SK-N-SH treated with all-trans-retinoic acid at 6 μM for 48 hours (cell line): Measurements from ENCODE around the gene COX6B1.

ENCODE experiments used
- ATAC-seq: fragments of 200-7000 bp; cut with Tn5 transposase; 3 replicates; pipeline ENCODE4 v1.9.1; 2020; ENCODE audit warnings: mild to moderate bottlenecking, moderate library complexity
- ARNTL ChIP-seq: fragments of 450-650 bp; formaldehyde crosslinking; IDR thresholded peaks from 2 replicates; pipeline ENCODE4 v1.5.0; 2020; ENCODE audit warnings: low read depth, mild to moderate bottlenecking, moderate library complexity, borderline replicate concordance
- BACH2 ChIP-seq: fragments of 250-450 bp; sonication (Bioruptor Pico); IDR thresholded peaks from 2 replicates; pipeline ENCODE4 v1.9.0; 2021; ENCODE audit warnings: mild to moderate bottlenecking, borderline replicate concordance
- CREB5 ChIP-seq: fragments of 250-450 bp; sonication (Bioruptor Pico); IDR thresholded peaks from 2 replicates; pipeline ENCODE4 v1.5.1; 2020; ENCODE audit warnings: low read depth, mild to moderate bottlenecking, moderate library complexity
- CSDC2 ChIP-seq: fragments of 250-450 bp; sonication (Bioruptor Pico); IDR thresholded peaks from 2 replicates; pipeline ENCODE4 v1.5.0; 2020; ENCODE audit warnings: mild to moderate bottlenecking, moderate library complexity
- ESRRG ChIP-seq: fragments of 250-450 bp; sonication (Bioruptor Pico); IDR thresholded peaks from 2 replicates; pipeline ENCODE4 v1.6.1; 2021; ENCODE audit warnings: mild to moderate bottlenecking
- GLIS3 ChIP-seq: fragments of 250-450 bp; sonication (Bioruptor Pico); IDR thresholded peaks from 2 replicates; pipeline ENCODE4 v1.5.0; 2020; ENCODE audit warnings: mild to moderate bottlenecking, moderate library complexity
- ISL1 ChIP-seq: fragments of 250-450 bp; sonication (Bioruptor Pico); IDR thresholded peaks from 2 replicates; pipeline ENCODE4 v2.1.2; 2022; ENCODE audit warnings: mild to moderate bottlenecking, moderate library complexity
- OSR1 ChIP-seq: fragments of 250-450 bp; sonication (Bioruptor Pico); IDR thresholded peaks from 2 replicates; pipeline ENCODE4 v1.8.0; 2022; ENCODE audit warnings: moderate library complexity, mild to moderate bottlenecking, inconsistent platforms
- PATZ1 ChIP-seq: fragments of 250-450 bp; sonication (Bioruptor Pico); IDR thresholded peaks from 2 replicates; pipeline ENCODE4 v1.8.0; 2020; ENCODE audit warnings: mild to moderate bottlenecking, moderate library complexity, borderline replicate concordance
- POU6F1 ChIP-seq: fragments of 250-450 bp; sonication (Bioruptor Pico); IDR thresholded peaks from 2 replicates; pipeline ENCODE4 v1.8.0; 2021; ENCODE audit warnings: low read depth, mild to moderate bottlenecking, moderate library complexity, borderline replicate concordance
- PPARA ChIP-seq: fragments of 250-450 bp; sonication (Bioruptor Pico); IDR thresholded peaks from 2 replicates; pipeline ENCODE4 v1.5.0; 2020; ENCODE audit warnings: mild to moderate bottlenecking, borderline replicate concordance
- RARB ChIP-seq: fragments of 250-450 bp; sonication (Bioruptor Pico); IDR thresholded peaks from 2 replicates; pipeline ENCODE4 v1.8.0; 2021; ENCODE audit warnings: mild to moderate bottlenecking, moderate library complexity
- SNAI2 ChIP-seq: fragments of 250-450 bp; sonication (Bioruptor Pico); IDR thresholded peaks from 2 replicates; pipeline ENCODE4 v1.5.0; 2020; ENCODE audit warnings: mild to moderate bottlenecking, moderate library complexity
- TCF4 ChIP-seq: fragments of 250-450 bp; sonication (Bioruptor Pico); IDR thresholded peaks from 2 replicates; pipeline ENCODE4 v1.8.0; 2021; ENCODE audit warnings: mild to moderate bottlenecking, moderate library complexity, borderline replicate concordance
- TOX ChIP-seq: fragments of 250-450 bp; sonication (Bioruptor Pico); IDR thresholded peaks from 2 replicates; pipeline ENCODE4 v1.8.0; 2021; ENCODE audit warnings: mild to moderate bottlenecking, moderate library complexity, borderline replicate concordance
- TSHZ2 ChIP-seq: fragments of 250-450 bp; sonication (Bioruptor Pico); IDR thresholded peaks from 2 replicates; pipeline ENCODE4 v1.5.0; 2020; ENCODE audit warnings: mild to moderate bottlenecking, moderate library complexity
- ZC3H10 ChIP-seq: fragments of 250-450 bp; sonication (Bioruptor Pico); IDR thresholded peaks from 2 replicates; pipeline ENCODE4 v1.5.1; 2021; ENCODE audit warnings: mild to moderate bottlenecking, moderate library complexity
- ZFP3 ChIP-seq: fragments of 250-450 bp; sonication (Bioruptor Pico); IDR thresholded peaks from 2 replicates; pipeline ENCODE4 v1.5.0; 2020; ENCODE audit warnings: mild to moderate bottlenecking, moderate library complexity
- ZFP30 ChIP-seq: fragments of 450-650 bp; formaldehyde crosslinking; IDR thresholded peaks from 2 replicates; pipeline ENCODE4 v1.5.0; 2022; ENCODE audit warnings: mild to moderate bottlenecking, moderate library complexity
- ZNF565 ChIP-seq: fragments of 450-650 bp; formaldehyde crosslinking; conservative IDR thresholded peaks from 2 replicates; pipeline ENCODE4 v1.5.0; 2020; ENCODE audit warnings: low read depth, mild to moderate bottlenecking, moderate library complexity
- ZNF70 ChIP-seq: fragments of 450-650 bp; formaldehyde crosslinking; IDR thresholded peaks from 2 replicates; pipeline ENCODE4 v1.5.0; 2020; ENCODE audit warnings: mild to moderate bottlenecking, moderate library complexity
- ZNF8 ChIP-seq: fragments of 450-650 bp; formaldehyde crosslinking; IDR thresholded peaks from 2 replicates; pipeline ENCODE4 v1.5.0; 2020; ENCODE audit warnings: mild to moderate bottlenecking, moderate library complexity
- TF ChIP-seq, protein P1 (sequence below): fragments of 250-450 bp; sonication (Bioruptor Pico); IDR thresholded peaks from 2 replicates; pipeline ENCODE4 v1.5.1; 2021; ENCODE audit warnings: mild to moderate bottlenecking, moderate library complexity

COX6B1 gene

DNA sequence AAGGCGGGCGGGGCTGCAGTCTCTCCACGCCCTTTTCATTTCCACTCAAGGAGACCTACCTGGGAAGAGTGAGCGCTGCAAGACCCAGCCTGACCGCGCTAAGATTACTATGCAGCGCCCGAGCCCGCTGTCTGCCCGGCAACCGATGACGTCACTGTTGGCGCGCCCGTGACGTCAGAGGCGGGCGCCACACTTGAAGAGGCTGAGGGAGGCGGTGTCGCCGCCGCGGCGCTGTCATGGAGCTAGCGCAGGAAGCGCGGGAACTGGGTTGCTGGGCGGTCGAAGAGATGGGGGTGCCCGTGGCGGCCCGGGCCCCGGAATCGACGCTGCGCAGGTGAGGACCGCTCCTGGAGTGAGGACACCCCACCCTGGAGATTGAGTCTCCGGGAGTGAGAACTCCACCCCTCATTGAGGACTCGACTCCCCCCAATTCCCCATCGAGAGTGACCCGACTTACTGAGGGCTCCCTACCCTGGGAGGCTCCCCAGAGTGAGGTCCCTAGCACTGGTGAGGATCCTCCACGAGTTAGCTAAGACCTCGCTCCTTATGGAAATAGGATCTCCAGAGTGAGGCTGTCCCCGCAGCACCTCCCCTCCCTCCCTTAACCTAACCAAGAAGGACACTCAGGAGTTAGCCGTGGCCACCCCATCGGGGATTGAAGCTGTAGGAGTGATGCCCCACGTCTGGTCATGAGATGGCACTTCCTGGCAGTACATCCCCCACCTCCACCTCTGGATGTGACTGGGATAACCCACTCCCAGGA is 35.4 kb upstream of the COX6B1 start, which contains the start of gene HAUS5:
Gene HAUS5, plus strand, starts transcription at position 177 of the 763 bp plus-strand sequence. Its CDS starts 60 bp downstream, at position 237.
- TF ChIP-seq ZC3H10 (CRISPR knock-in tag): no peak
- no peak for TF ChIP-seq TCF4 (CRISPR knock-in tag)
- no peak for TF ChIP-seq ZNF8 (CRISPR knock-in tag)
- TF ChIP-seq GLIS3 (CRISPR knock-in tag): no peak
- no peak for TF ChIP-seq TOX (CRISPR knock-in tag)
- TF ChIP-seq CREB5 (CRISPR knock-in tag): peak; percentile 38; the same call in 1 of the 2 replicates
- TF ChIP-seq SNAI2: peak; percentile 83; the same call in 1 of the 2 replicates
- TF ChIP-seq PATZ1: no peak
- no peak for TF ChIP-seq ESRRG (CRISPR knock-in tag)
- no peak for TF ChIP-seq RARB (CRISPR knock-in tag)
- TF ChIP-seq ZFP30 (CRISPR knock-in tag): peak; percentile 65
- TF ChIP-seq ISL1 (CRISPR knock-in tag): no peak
- no peak for TF ChIP-seq ZNF70
- TF ChIP-seq, protein P1, sequence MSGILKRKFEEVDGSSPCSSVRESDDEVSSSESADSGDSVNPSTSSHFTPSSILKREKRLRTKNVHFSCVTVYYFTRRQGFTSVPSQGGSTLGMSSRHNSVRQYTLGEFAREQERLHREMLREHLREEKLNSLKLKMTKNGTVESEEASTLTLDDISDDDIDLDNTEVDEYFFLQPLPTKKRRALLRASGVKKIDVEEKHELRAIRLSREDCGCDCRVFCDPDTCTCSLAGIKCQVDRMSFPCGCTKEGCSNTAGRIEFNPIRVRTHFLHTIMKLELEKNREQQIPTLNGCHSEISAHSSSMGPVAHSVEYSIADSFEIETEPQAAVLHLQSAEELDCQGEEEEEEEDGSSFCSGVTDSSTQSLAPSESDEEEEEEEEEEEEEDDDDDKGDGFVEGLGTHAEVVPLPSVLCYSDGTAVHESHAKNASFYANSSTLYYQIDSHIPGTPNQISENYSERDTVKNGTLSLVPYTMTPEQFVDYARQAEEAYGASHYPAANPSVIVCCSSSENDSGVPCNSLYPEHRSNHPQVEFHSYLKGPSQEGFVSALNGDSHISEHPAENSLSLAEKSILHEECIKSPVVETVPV (CRISPR knock-in tag): no peak
- no peak for TF ChIP-seq OSR1 (CRISPR knock-in tag)
- TF ChIP-seq ZFP3 (CRISPR knock-in tag): peak; percentile 61; the same call in 1 of the 2 replicates
- no peak for TF ChIP-seq POU6F1 (CRISPR knock-in tag)
- TF ChIP-seq BACH2 (CRISPR knock-in tag): no peak
- TF ChIP-seq PPARA: peak; percentile 90
- 0 out of 2 replicates have a peak, but pooled peaks have one; percentile 25 for TF ChIP-seq ARNTL (CRISPR knock-in tag)
- peak; percentile 59; the same call in 1 of the 2 replicates for TF ChIP-seq TSHZ2 (CRISPR knock-in tag)
- peak; percentile 80 for TF ChIP-seq CSDC2 (CRISPR knock-in tag)
- TF ChIP-seq ZNF565 (CRISPR knock-in tag): peak; percentile 92
- ATAC-seq: peak; percentile 98

DNA sequence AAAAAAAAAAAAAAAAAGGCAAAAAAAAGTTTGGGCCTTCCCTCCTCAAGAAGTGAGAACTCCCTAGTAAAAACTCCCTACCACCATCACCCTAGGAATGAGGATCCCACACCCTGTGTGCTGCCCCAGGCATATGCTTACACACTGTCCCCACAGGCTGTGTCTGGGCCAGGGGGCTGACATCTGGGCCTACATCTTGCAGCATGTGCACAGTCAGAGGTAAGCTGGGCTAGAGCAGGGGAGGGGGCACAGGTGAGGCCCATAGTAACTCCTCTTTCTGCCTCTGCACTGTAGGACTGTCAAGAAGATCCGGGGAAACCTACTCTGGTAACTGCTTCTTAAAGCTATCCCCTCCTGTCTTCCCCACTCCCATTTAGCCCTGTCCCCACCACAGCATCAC is 34.5 kb upstream of the COX6B1 start:
- TF ChIP-seq PPARA (no peak), CSDC2 (CRISPR knock-in tag) (no peak), ZNF70 (no peak), POU6F1 (CRISPR knock-in tag) (no peak), ZC3H10 (CRISPR knock-in tag) (no peak)
- no peak for ATAC-seq
